GM12872 (cell line): ENCODE data around the gene BCL2.

Source experiments
- CTCF ChIP-seq: IDR thresholded peaks from 3 replicates; pipeline ENCODE4 v1.5.1; 2011; ENCODE audit warnings: low read depth, mild to moderate bottlenecking, low read length, moderate library complexity; ENCODE audit not compliant: insufficient read depth

BCL2 gene

DNA sequence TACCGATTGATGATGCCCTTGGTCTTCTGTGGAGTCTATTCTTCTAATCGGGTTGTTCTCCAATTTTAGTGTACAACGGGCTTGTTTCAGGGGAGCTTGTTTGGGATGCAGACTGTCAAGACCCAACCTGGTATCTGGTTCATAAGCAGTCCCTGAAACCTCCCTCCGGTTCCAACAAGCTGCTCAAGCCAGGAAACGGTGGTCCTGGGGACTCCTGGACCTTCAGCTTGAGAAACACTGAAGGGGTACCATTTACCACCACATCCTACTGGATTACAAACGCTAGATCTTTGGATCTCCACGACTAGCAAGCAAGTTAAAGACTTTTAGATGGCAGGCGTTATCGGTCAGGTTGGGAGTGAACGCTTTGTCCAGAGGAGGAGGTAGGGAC is 2.0 kb downstream of the BCL2 start:
- TF ChIP-seq CTCF: no peak

DNA sequence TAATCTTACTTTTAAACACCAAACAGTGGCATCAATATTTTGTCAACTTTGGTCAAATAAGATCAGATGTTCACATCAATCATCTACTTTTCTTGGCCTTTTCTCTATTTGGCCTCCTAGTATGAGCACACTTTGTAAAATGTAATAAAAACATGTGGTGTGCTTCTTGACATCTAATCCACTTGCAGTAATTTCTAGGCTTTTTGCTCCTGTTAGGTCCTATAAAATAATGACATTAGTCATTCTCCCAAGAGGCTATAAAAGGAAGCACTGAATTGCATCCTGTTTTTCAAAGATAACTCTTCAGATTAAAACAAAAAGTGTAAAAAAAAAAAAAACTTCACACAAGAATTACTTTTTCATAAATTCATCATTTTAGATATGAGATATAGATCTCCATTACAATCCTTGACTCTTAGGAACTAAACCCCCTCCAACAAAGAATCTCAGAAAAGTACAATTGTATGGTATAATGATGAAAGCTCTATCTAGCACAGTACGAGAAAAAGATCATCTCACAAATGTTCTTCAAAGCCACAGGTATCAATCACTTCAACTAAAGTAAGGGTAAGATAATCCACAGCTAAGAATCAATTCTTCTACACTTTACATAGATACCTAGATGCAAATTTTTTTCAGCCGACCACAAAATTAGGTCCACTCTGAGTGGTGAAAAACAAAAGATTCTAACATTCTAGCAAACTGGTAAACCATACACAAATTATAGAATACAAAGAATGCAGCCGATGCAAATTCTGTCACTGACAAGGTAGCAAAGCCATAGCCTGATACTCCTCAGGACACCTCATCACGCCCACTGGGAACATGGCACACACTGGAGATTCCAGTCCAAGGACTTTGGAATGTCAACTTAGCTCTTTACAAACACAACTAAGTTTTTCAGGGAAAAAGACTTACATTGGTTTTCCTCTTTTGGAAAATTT is 2.7 kb downstream of the BCL2 start:
- TF ChIP-seq CTCF: no peak

DNA sequence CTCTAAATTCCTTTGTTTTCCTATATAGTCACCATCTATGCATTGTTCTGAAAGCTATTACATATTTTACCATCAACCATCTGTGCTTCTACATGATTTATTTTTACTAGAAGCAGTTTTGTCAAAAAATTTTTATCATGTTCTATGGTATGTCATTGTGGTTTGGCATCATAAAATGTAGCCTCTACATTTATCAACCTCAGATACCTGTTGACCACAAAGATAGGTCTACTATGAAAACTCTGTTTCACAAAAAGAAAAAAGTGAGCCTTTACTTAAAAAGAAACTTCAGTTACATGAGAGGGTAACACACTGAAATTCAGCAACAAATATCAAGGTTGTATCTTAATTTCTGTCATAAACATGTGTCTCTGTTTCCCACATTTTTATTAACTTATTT is 3.7 kb downstream of the BCL2 start:
- TF ChIP-seq CTCF: no peak

DNA sequence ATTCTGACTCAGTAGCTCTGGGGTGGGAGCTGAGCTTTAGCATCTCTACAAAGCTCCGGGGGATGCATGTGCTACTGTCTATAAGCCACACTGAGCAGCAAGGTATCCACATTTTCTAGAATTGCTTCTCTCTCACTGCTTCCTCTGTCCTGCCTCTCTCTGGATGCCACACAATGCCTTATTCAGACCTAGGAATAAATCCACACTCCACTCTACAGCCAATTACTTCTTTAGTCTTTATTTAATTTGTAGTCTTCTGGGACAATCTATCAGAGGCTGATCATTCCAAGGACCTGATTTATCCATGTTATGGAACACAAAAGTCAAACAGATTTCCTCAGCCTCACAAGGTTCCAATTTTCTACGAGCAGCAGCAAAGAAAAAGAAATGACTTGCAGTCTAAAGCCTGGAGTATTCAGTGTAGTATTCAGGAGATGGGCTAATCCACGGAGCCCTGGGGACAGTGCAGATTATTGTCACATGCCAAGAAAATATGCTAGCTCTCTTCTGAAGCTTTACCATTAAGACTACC is 4.4 kb downstream of the BCL2 start:
- no peak for TF ChIP-seq CTCF

- TF ChIP-seq CTCF: no peak
These were observed 5.3 kb downstream of the BCL2 start for GRCh38 chr18:63314062-63314790.

DNA sequence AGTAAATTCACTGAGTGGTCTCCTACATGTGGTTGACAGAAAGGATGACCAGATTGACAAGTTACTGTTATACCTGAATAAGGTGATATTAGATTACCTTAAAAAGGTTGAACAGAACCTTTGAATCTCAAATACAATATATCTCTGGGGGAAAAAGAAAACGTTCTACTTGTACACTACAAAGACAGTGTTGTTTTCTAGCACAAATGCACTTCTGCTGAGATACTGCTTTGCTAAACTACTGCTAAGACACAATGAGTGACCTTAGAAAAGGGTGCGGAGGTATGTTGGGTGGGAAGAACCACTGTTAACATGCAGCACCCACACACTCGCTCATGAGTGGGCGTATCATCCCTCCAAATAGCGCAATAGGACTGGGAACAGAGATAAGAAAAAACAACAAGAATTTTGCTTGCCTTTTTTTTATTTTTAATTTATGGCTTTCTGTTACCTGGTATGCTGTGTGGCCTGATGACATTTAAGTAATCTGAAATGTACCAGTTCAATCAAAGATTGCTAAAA is 6.1 kb downstream of the BCL2 start:
- no peak for TF ChIP-seq CTCF

GRCh38 chr18:63312737-63313395 is 6.7 kb downstream of the BCL2 start:
- no peak for TF ChIP-seq CTCF
